Activated T-helper 2 cell treated with anti-CD3 and anti-CD28 coated beads, Interferon-gamma antibody, Interleukin-2, Interleukin-4, amounts not matched to agents 10 μg/mL and 5 μg/mL and 100 μg/mL, durations not matched to agents 14 hours and 24 hours and 36 hours (primary cell): ENCODE measurements around the gene HTR3C. TPM values are rescaled to one million over a fixed set of nuclear protein-coding genes. Genes with fewer than 3 reads are reported as not detected.
"Not testable (repeated sequence)": the region's sequence is repeated elsewhere in the genome, so short reads cannot be mapped to it uniquely, and the experiment has no call there.

Experiments
- DNase-seq: peaks from one replicate; pipeline ENCODE4 v3.0.0; 2021; ENCODE audit warnings: low spot score
- H3K27ac Mint-ChIP-seq: one replicate; pipeline ENCODE4 v1.8.0; 2021; ENCODE audit warnings: mixed read lengths
- H3K27me3 Mint-ChIP-seq: one replicate; pipeline ENCODE4 v1.8.0; 2021; ENCODE audit warnings: low read depth, mixed read lengths
- H3K36me3 Mint-ChIP-seq: one replicate; pipeline ENCODE4 v1.8.0; 2021; ENCODE audit warnings: low read depth, mixed read lengths
- H3K4me1 Mint-ChIP-seq: one replicate; pipeline ENCODE4 v1.8.0; 2021; ENCODE audit warnings: low read depth, mixed read lengths
- H3K4me3 Mint-ChIP-seq: one replicate; pipeline ENCODE4 v1.8.0; 2021; ENCODE audit warnings: low read depth, mild to moderate bottlenecking, moderate library complexity, mixed read lengths
- H3K9me3 Mint-ChIP-seq: one replicate; pipeline ENCODE4 v1.8.0; 2021; ENCODE audit warnings: mixed read lengths
- intact Hi-C: fragments of 100-400 bp; cut with micrococcal nuclease; formaldehyde crosslinking; loops from one replicate; pipeline ENCODE4 v1.15.1; 2023
- total RNA-seq: library from RNA; stranded (reverse); gene quantifications from 2 replicates; pipeline ENCODE4 v1.2.3, GENCODE V29; 2022

The HTR3C gene
- total RNA-seq, 1 donor from 2014 or later: not detected

- peak overlapping the region; percentile 86 for H3K27ac Mint-ChIP-seq
- H3K4me1 Mint-ChIP-seq: peaks cover 21% of the 10 kb centered on the region
- intact Hi-C loops: loop anchor here (1.0 to 5.0 kb wide), 5 partner anchors 118 to 550 kb away; partner anchors contain the start of genes ALG3, EEF1AKMT4 and EIF2B5
- H3K36me3 Mint-ChIP-seq: peaks cover 9% of the 10 kb centered on the region
- peaks cover 10% of the 10 kb centered on the region for H3K27me3 Mint-ChIP-seq
- peak; percentile 53 for DNase-seq
- H3K9me3 Mint-ChIP-seq: no peaks in the 10 kb centered on the region
- H3K4me3 Mint-ChIP-seq: peak overlapping the region; percentile 97
Measured at GRCh38 chr3:184016811-184017671, 35.8 kb upstream of the HTR3C start.

- Mint-ChIP-seq H3K27me3 (peaks cover 10% of the 10 kb centered on the region), H3K36me3 (peaks cover 6% of the 10 kb centered on the region), H3K9me3 (no peaks in the 10 kb centered on the region), H3K4me1 (peaks cover 23% of the 10 kb centered on the region), H3K27ac (peak within 1 kb of the TSS; percentile 86), H3K4me3 (peak within 1 kb of the TSS; percentile 97)
- intact Hi-C loops: loop anchor here (1.0 to 5.0 kb wide), 5 partner anchors 117 to 551 kb away; partner anchors contain the start of genes ALG3, EEF1AKMT4 and EIF2B5
- DNase-seq: peak; percentile 78
Measured at GRCh38 chr3:184017672-184018423, 35.0 kb upstream of the HTR3C start, which contains the start of gene ABCC5. Gene ABCC5 (minus strand): TSS chr3:184017884. CDS start chr3:184014392, 3,492 bp downstream.

DNA sequence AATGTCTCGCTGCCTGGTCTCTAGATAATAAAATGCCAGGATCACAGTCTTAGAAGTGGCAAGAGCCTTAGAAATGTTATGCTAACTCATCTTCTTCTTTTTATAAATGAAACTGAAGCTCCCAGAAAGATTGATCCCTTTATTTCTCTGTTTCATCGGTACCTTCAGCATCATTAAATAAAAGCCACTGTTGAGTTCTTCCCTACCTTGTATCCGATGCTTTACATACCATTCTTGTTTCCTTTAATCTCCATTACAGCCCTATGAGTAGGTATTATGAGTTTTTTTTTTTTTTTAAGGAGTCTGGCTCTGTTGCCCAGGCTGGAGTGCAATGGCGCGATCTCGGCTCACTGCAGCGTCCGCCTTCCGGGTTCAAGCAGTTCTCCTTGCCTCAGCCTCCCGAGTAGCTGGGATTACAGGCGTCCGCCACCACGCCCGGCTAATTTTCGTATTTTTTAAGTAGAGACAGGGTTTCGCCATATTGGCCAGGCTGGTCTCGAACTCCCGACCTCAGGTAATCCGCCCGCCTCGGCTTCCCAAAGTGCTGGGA lies 34.3 kb upstream of the HTR3C start:
- intact Hi-C loops: loop anchor here (5.0 kb wide), 1 partner anchor 551 kb away; no protein-coding TSS in a partner anchor
- no peak for DNase-seq
- Mint-ChIP-seq H3K27ac (no peak overlapping the region), H3K9me3 (no peaks in the 10 kb centered on the region), H3K36me3 (peaks cover 6% of the 10 kb centered on the region), H3K4me3 (peak overlapping the region; percentile 97), H3K27me3 (peaks cover 11% of the 10 kb centered on the region), H3K4me1 (peaks cover 25% of the 10 kb centered on the region)

DNA sequence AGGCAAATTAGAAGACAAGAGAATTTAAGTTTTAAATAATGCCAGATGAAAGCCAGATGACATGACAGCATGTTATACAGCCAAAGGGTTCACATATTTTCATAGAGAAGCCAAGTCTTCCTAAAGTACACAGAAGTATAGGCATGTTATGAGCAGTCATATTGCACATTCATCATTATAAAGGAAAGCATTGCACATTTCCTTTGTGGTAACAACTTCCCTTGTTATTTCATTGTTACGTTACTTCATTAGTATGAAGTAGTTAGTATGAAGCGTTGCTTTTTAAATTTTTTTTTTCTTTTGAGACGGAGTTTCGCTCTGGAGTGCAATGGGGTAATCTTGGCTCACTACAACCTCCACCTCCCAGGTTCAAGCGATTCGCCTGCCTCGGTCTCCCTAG lies 30.5 kb upstream of the HTR3C start:
- peaks cover 13% of the 10 kb centered on the region for H3K27me3 Mint-ChIP-seq
- intact Hi-C loops: no loop called here
- H3K36me3 Mint-ChIP-seq: no peaks in the 10 kb centered on the region
- H3K4me1 Mint-ChIP-seq: peaks cover 9% of the 10 kb centered on the region
- H3K4me3 Mint-ChIP-seq: no peak overlapping the region
- H3K27ac Mint-ChIP-seq: no peak overlapping the region
- no peaks in the 10 kb centered on the region for H3K9me3 Mint-ChIP-seq
- no peak for DNase-seq

DNA sequence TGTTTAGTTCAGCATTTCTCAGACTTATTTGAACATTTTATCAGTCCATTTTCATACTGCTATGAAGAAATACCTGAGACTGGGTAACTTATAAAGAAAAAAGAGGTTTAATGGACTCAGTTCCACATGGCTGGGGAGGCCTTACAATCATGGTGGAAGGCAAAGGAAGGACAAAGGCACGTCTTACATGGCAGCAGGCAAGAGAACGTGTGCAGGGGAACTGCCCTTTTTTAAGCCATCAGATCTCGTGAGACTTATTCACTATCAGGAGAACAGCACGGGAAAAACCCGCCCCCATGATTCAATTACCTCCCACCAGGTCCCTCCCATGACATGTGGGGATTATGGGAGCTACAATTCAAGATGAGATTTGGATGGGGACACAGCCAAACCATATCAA lies 27.6 kb upstream of the HTR3C start:
- H3K36me3 Mint-ChIP-seq, H3K9me3 Mint-ChIP-seq, DNase-seq, H3K4me1 Mint-ChIP-seq, H3K4me3 Mint-ChIP-seq, H3K27me3 Mint-ChIP-seq, H3K27ac Mint-ChIP-seq, intact Hi-C loops: not testable (repeated sequence)

- DNase-seq, H3K9me3 Mint-ChIP-seq, intact Hi-C loops, H3K36me3 Mint-ChIP-seq, H3K4me1 Mint-ChIP-seq, H3K27ac Mint-ChIP-seq, H3K27me3 Mint-ChIP-seq, H3K4me3 Mint-ChIP-seq: not testable (repeated sequence)
Measured at GRCh38 chr3:184028275-184028890, 24.5 kb upstream of the HTR3C start.

- H3K4me1 Mint-ChIP-seq: no peaks in the 10 kb centered on the region
- intact Hi-C loops: no loop called here
Measured at GRCh38 chr3:184029443-184029842, 23.4 kb upstream of the HTR3C start.

DNA sequence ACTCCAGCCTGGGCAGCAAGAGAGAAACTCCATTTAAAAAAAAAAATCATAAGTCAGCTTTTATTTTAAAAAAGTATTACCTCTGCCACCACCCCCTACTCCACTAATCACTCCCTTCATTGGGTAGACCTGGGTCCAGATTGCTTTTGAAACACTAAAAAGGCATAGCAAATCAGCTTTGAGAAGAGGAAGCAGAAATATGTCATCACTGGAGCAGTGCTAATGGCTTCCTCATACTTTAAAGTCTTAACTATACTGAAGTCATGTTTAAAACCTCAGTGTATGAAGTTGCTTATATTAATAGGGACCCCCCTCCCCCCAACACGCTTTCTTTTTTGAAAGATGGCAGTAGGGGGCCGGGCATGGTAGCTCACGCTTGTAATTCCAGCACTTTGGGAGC lies 22.3 kb upstream of the HTR3C start:
- DNase-seq: no peak
- Mint-ChIP-seq H3K27me3 (peaks cover 2% of the 10 kb centered on the region), H3K36me3 (no peaks in the 10 kb centered on the region), H3K4me3 (no peak overlapping the region), H3K9me3 (no peaks in the 10 kb centered on the region), H3K4me1 (no peaks in the 10 kb centered on the region), H3K27ac (no peak overlapping the region)
- intact Hi-C loops: no loop called here

More at GRCh38 chr3:184029443-184029842, 23.4 kb upstream of the HTR3C start:
- no peak for DNase-seq
- Mint-ChIP-seq H3K9me3 (no peaks in the 10 kb centered on the region), H3K36me3 (no peaks in the 10 kb centered on the region), H3K27ac (no peak overlapping the region), H3K4me3 (no peak overlapping the region), H3K27me3 (peaks cover 5% of the 10 kb centered on the region)

DNA sequence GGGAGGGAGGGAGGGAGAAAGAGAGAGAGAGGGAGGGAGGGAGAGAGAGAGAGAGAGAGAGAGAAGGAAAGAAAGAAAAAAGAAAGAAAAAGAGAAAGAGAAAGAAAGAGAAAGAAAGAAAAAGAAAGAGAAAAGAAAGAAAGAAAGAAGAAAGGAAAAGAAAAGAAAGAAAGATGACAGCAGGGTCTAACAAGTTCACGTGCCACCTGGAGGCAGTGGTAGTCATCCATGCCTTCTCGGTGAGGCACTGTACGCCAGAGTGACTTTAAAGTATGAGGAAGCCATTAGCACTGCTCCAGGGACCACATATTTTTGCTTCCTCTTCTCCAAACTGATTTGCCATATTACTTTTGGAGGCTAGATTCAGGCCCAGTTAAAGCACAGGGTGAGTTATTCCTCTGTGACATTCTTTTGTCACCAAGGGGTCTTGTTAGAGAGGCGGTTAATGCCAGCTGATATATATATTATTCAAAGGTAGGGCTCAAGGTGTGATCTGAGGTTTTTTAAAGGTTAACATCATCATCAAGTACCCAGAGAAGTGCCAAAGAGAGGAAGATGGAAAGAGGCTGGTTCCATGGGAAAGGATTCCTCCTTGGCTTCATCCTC lies 21.6 kb upstream of the HTR3C start, which contains the start of gene HTR3D:
Gene HTR3D (plus strand): TSS at position 556 of the 606 bp plus-strand sequence. CDS start 0 bp downstream, at position 556.
- intact Hi-C loops: no loop called here
- no peaks in the 10 kb centered on the region for H3K4me1 Mint-ChIP-seq
- no peak within 1 kb of the TSS for H3K4me3 Mint-ChIP-seq
- H3K36me3 Mint-ChIP-seq: no peaks in the 10 kb centered on the region
- DNase-seq: no peak
- no peak within 1 kb of the TSS for H3K27ac Mint-ChIP-seq
- H3K9me3 Mint-ChIP-seq: no peaks in the 10 kb centered on the region
- peaks cover 2% of the 10 kb centered on the region for H3K27me3 Mint-ChIP-seq

GRCh38 chr3:184037816-184038215 lies 15.0 kb upstream of the HTR3C start:
- no peak overlapping the region for H3K4me3 Mint-ChIP-seq
- no peaks in the 10 kb centered on the region for H3K36me3 Mint-ChIP-seq
- intact Hi-C loops: no loop called here
- H3K27ac Mint-ChIP-seq: no peak overlapping the region
- H3K4me1 Mint-ChIP-seq: no peaks in the 10 kb centered on the region
- H3K27me3 Mint-ChIP-seq: no peaks in the 10 kb centered on the region
- no peak for DNase-seq
- no peaks in the 10 kb centered on the region for H3K9me3 Mint-ChIP-seq

- H3K4me3 Mint-ChIP-seq, intact Hi-C loops, H3K9me3 Mint-ChIP-seq, H3K4me1 Mint-ChIP-seq, H3K27ac Mint-ChIP-seq, DNase-seq, H3K27me3 Mint-ChIP-seq, H3K36me3 Mint-ChIP-seq: not testable (repeated sequence)
Measured at GRCh38 chr3:184038307-184038706, 14.5 kb upstream of the HTR3C start.

- Mint-ChIP-seq H3K4me1 (no peaks in the 10 kb centered on the region), H3K4me3 (no peak overlapping the region), H3K36me3 (no peaks in the 10 kb centered on the region), H3K27ac (no peak overlapping the region), H3K27me3 (no peaks in the 10 kb centered on the region), H3K9me3 (no peaks in the 10 kb centered on the region)
- intact Hi-C loops: no loop called here
- no peak for DNase-seq
Measured at GRCh38 chr3:184039414-184039813, 13.4 kb upstream of the HTR3C start.
